MG63 (cell line): ENCODE results near the gene CDCA5. TPM values are rescaled to one million over a fixed set of nuclear protein-coding genes. Genes with fewer than 3 reads are reported as not detected.

Source experiments
- DNase-seq: peaks from one replicate; pipeline ENCODE4 v3.0.0-alpha.2; 2020
- H3K27me3 ChIP-seq: fragments of 250-450 bp; sonication (Bioruptor Pico); 2 replicates; pipeline ENCODE4 v1.5.1; 2020; ENCODE audit warnings: mild to moderate bottlenecking, moderate library complexity
- H3K36me3 ChIP-seq: fragments of 250-450 bp; sonication (Bioruptor Pico); 2 replicates; pipeline ENCODE4 v1.5.1; 2020; ENCODE audit warnings: mild to moderate bottlenecking, moderate library complexity
- H3K4me3 ChIP-seq: fragments of 250-450 bp; sonication (Bioruptor Pico); 2 replicates; pipeline ENCODE4 v1.5.1; 2020; ENCODE audit warnings: mild to moderate bottlenecking, moderate library complexity
- H3K9me3 ChIP-seq: fragments of 250-450 bp; sonication (Bioruptor Pico); 2 replicates; pipeline ENCODE4 v1.5.1; 2020; ENCODE audit warnings: mild to moderate bottlenecking, moderate library complexity
- total RNA-seq: library from RNA; depleted of rRNA; stranded (reverse); fragments of >200 nt; shearing (Covaris generic); gene quantifications from 2 replicates; pipeline ENCODE4 v1.2.3, GENCODE V29; 2014; ENCODE audit warnings: low replicate concordance

Gene CDCA5
- total RNA-seq, 1 experiment from 2014 or later: 43.5 TPM

DNA sequence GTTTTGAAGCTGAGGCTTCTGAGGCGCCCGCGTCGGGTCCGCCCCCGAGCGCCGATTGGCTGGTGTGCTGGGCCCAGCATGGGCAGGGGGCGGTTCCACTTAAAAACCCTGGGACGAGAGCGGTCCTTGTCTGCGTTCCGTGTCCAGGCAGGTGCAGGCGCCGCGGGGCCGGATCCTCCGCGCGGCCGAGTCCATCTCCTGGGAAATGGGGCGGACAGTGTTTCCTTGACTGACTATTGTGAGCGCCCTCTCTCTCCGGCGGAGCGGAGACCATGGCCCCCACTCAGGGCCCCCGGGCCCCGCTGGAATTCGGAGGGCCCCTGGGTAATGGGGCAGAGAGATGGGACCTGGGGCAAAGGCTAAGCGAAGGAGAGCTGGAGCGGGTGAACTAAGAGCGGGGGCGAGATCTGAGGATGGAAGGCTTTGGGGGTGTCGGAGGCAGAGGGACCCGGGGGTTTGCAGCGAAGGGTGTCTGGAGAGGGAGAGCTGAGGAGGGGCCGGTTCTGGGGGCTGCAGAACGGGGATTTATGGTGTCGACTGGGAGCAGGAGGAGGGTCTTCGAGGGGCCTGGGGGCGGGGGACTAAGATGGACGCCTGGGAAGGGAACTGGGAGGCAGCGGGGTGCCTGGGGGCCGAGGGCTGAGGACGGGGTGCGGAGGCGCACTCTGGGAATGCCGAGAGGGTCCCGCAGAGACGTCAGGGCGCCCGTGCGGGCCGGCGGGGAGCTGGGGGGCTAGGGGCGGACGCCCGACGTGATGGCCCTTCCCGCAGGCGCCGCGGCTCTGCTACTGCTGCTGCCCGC lies 28.1 kb upstream of the CDCA5 start, which contains the start of gene TM7SF2:
TSS of gene TM7SF2 (plus strand) at position 129 of the 802 bp plus-strand sequence. CDS start at position 273, 144 bp downstream.
- no peak within 1 kb of the TSS for H3K4me3 ChIP-seq
- no peaks in the 10 kb centered on the region for H3K27me3 ChIP-seq
- DNase-seq: no peak
- no peaks in the 10 kb centered on the region for H3K9me3 ChIP-seq
- H3K36me3 ChIP-seq: peaks cover 25% of the 10 kb centered on the region

DNA sequence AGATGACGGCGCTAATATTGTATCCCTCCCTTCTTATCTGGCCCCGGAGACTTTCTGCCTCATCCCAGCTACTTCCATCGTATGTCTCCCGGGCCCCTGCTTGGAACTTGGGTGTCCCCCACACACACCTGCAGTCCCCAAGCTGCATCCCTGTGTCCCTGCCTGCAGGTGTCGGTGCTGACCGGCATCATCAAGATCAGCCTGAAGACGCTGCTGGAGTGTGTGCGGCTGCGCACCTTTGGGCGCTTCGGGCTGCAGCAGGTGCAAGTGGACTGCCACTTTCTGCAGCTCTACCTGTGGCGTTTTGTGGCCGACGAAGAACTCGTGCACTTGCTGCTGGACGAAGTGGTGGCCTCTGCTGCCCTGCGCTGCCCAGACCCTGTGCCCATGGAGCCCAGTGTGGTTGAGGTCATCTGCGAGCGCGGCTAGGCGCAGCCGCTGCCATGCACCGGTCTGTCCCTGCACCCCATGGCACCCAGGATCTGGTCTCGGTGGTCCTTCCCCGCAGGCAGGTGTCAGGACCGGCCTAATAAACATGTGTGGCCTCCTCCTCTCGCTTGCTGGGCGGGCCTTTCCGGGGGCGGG lies 27.4 kb upstream of the CDCA5 start:
- H3K27me3 ChIP-seq: no peaks in the 10 kb centered on the region
- DNase-seq: no peak
- H3K9me3 ChIP-seq: no peaks in the 10 kb centered on the region
- H3K36me3 ChIP-seq: peaks cover 18% of the 10 kb centered on the region
- no peak overlapping the region for H3K4me3 ChIP-seq

DNA sequence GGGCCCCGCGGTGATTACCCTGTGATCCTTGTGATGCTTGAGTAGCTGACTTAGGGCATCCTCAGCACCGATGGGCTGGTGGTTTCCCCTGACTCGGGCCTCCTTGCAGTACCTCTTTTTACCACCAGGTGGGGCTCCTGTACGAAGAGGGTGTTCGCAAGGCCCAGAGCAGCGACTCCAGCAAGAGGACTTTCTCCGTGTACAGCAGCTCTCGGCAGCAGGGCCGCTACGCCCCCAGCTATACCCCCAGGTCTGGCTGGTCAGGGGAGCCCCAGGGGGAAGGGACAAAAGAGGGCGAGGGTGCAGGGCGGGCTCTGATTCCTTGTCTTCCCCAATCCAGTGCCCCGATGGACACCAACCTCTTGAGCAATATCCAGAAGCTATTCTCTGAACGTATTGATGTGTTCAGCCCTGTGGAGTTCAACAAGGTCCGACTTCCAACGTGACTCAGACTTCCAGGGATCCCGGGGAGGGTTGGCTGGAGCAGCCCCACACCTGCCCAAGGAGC lies 26.6 kb upstream of the CDCA5 start:
- Histone ChIP-seq H3K9me3 (no peaks in the 10 kb centered on the region), H3K4me3 (no peak overlapping the region), H3K27me3 (no peaks in the 10 kb centered on the region), H3K36me3 (peaks cover 10% of the 10 kb centered on the region)
- peak; percentile 70 for DNase-seq

DNA sequence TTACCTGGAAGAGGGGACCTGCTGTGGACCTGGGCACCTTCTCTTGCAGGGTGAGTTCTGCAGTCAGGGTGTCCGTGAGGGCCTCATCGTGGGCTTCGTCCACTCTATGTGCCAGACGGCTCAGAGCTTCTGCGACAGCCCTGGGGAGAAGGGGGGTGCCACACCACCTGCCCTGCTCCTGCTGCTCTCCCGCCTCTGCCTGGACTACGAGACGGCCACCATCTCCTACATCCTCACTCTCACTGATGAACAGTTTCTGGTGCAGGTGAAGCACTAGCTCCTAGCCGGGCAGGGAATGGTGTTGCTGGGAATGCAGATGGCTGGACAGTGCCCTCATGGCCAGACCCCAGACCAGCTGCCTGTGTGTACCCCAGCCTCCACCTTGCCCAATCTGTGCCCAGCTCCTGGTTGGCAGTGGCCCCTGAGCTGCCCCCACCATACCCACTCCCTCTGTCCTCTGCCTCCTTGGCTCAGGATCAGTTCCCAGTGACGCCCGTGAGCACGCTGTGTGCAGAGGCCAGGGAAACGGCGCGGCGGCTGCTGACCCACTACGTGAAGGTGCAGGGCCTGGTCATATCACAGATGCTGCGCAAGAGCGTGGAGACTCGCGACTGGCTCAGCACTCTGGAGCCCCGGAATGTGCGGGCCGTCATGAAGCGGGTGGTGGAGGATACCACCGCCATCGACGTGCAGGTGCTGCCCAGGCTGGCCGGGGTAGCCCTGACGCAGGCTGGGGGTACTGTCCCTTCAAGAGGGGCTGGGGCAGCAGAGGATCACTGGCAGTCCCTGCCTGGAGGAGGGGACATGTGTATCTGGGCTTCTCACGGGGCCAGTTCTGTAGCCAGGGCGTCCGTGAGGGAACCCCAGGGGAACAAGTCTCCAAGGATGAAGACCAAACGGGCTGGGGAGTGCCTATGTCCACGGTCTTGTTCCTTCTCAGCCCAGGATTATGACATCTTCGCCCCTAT lies 25.7 kb upstream of the CDCA5 start:
- no peak overlapping the region for H3K4me3 ChIP-seq
- DNase-seq: no peak
- no peaks in the 10 kb centered on the region for H3K27me3 ChIP-seq
- H3K36me3 ChIP-seq: peaks cover 8% of the 10 kb centered on the region
- no peaks in the 10 kb centered on the region for H3K9me3 ChIP-seq

DNA sequence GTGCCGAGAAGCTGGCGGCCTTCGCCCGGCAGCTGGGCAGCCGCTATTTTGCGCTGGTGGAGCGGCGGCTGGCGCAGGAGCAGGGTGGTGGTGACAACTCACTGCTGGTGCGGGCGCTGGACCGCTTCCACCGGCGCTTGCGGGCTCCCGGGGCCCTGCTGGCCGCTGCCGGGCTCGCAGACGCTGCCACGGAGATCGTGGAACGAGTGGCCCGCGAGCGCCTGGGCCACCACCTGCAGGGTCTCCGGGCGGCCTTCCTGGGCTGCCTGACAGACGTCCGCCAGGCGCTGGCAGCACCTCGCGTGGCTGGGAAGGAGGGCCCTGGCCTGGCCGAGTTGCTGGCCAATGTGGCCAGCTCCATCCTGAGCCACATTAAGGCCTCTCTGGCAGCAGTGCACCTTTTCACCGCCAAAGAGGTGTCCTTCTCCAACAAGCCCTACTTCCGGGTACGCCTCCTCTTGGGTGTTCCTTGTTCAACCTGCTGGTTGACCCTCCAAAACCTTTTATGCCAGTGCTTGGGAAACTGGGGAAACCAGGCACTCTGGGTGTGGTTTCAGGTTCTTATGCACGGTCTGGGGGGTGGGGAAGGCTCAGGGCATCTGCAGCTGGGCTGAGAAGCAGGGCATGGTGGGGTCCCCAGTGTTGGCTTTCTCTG lies 24.8 kb upstream of the CDCA5 start:
- H3K9me3 ChIP-seq: no peaks in the 10 kb centered on the region
- no peak overlapping the region for H3K4me3 ChIP-seq
- DNase-seq: no peak
- no peaks in the 10 kb centered on the region for H3K27me3 ChIP-seq
- H3K36me3 ChIP-seq: peaks cover 8% of the 10 kb centered on the region

DNA sequence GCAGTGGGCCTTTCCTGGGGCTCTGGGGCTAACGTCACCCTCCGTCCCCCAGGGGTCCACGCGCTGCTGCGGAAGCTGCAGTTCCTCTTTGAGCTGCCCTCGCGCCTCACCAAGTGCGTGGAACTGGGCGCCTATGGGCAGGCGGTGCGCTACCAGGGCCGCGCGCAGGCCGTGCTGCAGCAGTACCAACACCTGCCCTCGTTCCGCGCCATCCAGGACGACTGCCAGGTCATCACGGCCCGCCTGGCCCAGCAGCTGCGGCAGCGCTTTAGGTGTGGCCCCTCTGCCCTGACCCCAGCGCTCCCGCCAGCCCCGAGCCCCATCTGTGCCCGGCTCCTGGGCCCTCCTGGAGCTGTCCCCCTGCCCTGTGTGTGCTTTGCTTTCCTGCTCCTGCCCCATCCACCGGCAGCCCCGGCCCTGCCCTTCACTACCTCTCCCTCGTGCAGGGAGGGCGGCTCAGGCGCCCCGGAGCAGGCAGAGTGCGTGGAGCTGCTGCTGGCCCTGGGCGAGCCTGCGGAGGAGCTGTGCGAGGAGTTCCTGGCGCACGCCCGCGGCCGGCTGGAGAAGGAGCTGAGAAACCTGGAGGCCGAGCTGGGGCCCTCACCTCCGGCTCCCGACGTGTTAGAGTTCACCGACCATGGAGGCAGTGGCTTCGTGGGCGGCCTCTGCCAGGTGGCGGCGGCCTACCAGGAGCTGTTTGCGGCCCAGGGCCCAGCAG lies 24.1 kb upstream of the CDCA5 start:
- no peak overlapping the region for H3K4me3 ChIP-seq
- no peak for DNase-seq
- no peaks in the 10 kb centered on the region for H3K27me3 ChIP-seq

DNA sequence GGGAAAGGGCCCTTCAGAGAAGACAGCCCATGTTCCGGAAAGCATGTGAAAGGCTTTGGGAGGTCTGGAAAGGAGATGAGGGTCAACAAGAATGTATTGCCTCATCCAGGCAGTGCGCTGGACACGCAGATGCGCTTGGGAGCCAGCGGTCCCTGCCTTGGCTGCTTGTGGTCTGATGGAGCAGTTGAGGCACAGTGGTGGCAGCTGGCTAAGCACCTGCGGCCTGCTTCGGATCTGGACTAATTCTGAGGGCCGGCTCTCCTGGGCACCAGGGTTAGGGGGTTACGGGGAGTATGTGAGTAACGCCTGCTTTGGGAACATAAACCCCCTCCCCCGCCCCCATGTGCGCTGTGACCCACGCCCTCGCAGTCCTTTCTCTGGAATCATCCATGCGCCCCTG lies 23.2 kb upstream of the CDCA5 start:
- H3K36me3 ChIP-seq: peaks cover 8% of the 10 kb centered on the region
- no peak overlapping the region for H3K4me3 ChIP-seq
- no peaks in the 10 kb centered on the region for H3K9me3 ChIP-seq
- H3K27me3 ChIP-seq: no peaks in the 10 kb centered on the region
- no peak for DNase-seq

More for the DNA sequence above, 24.1 kb upstream of the CDCA5 start:
- Histone ChIP-seq H3K9me3 (no peaks in the 10 kb centered on the region), H3K36me3 (peaks cover 8% of the 10 kb centered on the region)

DNA sequence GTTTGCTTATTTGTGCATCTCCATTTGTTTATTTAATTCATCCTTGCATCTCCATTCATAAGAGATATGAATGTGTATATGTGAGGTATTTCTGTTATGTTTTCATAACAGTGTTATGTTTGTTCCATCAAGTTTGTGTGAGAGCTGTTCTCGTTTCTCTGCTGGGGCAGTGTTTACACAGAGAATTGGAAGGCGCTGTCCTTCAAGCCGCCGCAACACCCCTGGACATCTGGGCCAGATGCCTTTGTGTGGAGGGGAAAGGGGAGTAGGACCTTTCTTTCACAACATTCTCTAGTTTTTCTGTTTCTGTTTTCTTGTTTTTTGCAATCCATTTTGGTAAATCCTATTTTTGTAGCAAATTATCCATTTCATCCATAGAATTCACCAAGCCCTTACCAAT lies 20.8 kb upstream of the CDCA5 start:
- Histone ChIP-seq H3K4me3 (no peak overlapping the region), H3K27me3 (no peaks in the 10 kb centered on the region), H3K36me3 (peaks cover 3% of the 10 kb centered on the region), H3K9me3 (no peaks in the 10 kb centered on the region)
- DNase-seq: no peak

DNA sequence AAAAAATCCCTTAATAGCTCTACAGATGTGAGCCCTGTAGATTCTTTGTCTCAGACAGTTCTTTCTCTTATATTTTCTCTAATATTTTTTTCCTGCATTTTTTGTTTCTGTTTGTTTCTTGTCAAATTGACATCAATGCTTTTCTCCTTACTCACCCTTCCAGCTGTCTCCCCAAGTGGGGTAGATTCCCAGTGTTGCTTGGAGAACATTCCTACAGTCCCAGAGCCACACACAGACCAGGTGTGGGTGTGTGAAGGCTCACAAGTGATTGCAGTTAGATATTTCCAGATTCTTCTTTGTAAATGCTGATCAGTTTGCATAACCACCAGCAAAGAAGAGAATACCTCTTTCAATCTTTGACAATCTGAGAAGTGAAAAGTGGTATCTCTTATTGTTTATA lies 19.6 kb upstream of the CDCA5 start:
- peaks cover 8% of the 10 kb centered on the region for H3K36me3 ChIP-seq
- no peaks in the 10 kb centered on the region for H3K9me3 ChIP-seq
- no peak overlapping the region for H3K4me3 ChIP-seq
- H3K27me3 ChIP-seq: no peaks in the 10 kb centered on the region
- no peak for DNase-seq

DNA sequence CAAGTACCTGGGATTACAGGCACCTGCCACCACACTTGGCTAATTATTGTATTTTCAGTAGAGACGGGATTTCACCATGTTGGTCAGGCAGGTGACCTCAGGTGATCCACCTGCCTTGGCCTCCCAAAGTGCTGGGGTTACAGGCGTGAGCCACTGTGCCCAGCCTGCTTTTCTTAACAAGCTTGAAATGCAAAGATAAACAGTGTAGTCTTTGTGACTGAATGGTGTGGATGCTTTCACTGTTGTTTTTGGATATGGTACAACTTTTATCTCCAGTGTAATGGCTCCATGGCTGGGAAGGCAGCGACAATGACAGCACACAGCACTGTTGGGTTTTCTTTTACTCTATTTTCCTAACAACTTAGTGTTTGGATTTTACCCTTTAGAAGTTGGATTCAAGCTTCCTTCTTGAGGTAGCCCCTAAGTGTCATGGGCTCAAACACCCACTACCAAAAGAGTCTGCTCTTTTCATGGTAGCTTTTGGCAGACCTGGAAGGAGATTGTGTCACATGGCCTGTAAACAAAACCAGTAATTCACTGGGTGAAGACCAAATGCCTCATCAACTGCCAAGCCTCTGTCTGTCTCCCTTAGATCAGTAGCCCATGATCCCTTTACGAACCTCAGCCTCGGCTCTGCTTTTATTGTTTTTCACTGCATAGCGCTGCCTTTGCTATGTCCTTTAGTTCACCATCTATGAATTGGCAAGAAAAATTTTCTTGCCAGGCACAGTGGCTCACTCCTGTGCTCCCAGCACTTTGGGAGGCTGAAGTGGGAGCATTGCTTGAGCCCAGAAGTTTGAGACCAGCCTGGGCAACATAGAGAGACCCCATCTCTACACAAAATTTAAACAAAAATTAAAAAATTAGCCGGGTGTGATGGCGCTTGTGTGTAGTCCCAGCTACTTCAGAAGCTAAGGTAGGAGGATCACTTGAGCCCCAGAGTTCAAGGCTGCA lies 18.6 kb upstream of the CDCA5 start:
- Histone ChIP-seq H3K9me3 (no peaks in the 10 kb centered on the region), H3K4me3 (no peak overlapping the region), H3K36me3 (peaks cover 10% of the 10 kb centered on the region), H3K27me3 (no peaks in the 10 kb centered on the region)
- peak; percentile 56 for DNase-seq

DNA sequence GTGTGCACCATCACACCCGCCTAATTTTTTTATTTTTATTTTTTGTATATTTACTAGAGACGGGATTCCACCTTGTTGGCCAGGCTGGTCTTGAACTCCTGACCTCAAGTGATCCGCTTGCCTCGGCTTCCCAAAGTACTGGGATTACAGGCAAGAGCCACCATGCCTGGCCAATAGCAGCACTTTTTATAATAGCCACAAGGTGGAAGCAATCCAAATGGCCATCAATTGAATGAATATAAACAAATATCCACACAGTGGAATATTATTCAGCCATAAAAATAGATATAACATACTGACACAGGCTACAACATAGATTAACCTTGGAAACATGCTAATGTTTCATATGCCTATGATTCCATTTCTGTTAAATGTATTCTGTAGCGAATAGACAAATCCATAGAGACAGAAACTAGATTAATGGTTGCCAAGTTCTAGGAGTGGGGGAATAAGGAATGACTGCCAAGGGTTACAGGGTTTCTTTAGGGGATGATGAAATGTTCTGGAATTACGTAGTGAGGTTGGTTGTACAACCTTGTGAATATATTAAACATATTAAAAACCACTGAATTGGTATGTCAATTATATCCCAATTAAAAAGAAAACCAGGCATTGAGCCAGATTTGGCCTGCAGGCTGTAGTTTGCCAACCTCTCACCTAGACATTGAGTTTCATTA lies 17.0 kb upstream of the CDCA5 start:
- peaks cover 10% of the 10 kb centered on the region for H3K36me3 ChIP-seq
- H3K27me3 ChIP-seq: no peaks in the 10 kb centered on the region
- H3K9me3 ChIP-seq: no peaks in the 10 kb centered on the region
- H3K4me3 ChIP-seq: no peak overlapping the region
- DNase-seq: no peak

DNA sequence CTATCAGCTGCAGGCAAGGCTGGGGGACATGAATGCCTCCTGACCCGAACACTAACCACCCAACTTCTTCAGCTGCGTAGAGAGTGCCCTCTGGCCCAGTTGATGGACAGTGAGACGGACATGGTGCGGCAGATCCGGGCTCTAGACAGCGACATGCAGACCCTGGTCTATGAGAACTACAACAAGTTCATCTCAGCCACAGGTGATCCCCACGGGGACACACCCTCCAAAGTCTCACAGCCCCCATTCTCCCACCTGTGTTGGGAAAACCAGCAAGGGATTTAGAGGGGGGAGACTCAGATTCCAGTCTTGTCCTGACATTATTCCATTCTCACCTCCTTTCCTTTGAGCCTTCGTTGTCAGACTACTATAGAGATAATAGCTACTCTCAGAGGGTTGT lies 13.1 kb upstream of the CDCA5 start:
- Histone ChIP-seq H3K4me3 (peak overlapping the region; percentile 91), H3K36me3 (peaks cover 10% of the 10 kb centered on the region; the same call in 1 of the 2 replicates), H3K27me3 (no peaks in the 10 kb centered on the region), H3K9me3 (no peaks in the 10 kb centered on the region)
- no peak for DNase-seq

DNA sequence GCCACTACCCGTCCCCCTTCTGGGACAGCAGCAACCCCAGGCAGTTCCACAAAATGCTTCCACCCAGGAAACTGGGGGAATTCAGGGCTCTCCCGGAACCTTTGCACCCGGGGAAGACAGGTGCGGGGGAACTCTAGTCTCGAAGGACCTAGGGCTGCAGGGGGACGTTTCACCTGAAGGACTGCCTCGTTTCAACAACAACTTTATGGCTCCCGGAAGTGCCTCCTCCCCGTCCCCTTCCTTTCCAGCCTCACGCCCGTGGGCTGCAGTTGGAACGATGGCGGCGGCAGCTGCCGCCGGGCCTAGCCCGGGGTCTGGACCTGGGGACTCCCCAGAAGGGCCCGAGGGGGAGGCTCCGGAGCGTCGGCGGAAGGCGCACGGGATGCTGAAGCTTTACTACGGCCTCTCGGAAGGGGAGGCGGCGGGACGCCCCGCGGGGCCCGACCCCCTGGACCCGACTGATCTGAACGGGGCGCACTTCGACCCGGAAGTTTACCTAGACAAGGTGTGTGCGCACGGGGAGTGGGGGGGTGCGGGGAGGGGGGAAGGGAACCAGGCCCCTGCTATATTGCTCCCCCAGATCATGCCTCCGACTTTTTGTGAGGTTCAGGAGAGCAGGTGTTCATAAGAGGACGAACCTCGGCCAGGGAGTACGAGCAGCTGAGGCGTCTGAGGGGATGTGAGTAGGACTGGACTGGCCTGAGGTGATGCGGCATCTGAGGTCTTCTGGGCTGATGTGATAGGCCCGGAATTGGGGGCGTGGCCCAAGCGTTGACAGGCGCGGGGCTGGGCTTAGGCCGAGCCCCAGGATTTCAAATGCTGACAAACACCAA lies 12.3 kb upstream of the CDCA5 start, which contains the start of gene VPS51:
TSS of gene VPS51 (plus strand) at position 241 of the 833 bp plus-strand sequence. CDS start at position 278, 37 bp downstream.
- no peaks in the 10 kb centered on the region for H3K9me3 ChIP-seq
- peaks cover 10% of the 10 kb centered on the region; the same call in 1 of the 2 replicates for H3K36me3 ChIP-seq
- no peaks in the 10 kb centered on the region for H3K27me3 ChIP-seq
- H3K4me3 ChIP-seq: peak within 1 kb of the TSS; percentile 91
- DNase-seq: peak; percentile 87
